ENCODE results near the gene PDZK1IP1.
"Not testable (repeated sequence)": the region's sequence is repeated elsewhere in the genome, so short reads cannot be mapped to it uniquely, and the experiment has no call there.

PDZK1IP1 gene

GRCh38 chr1:47179017-47179987, 10.5 kb downstream of the PDZK1IP1 start:
- H3K79me2 ChIP-seq (ENCODE audit: control insufficient read depth, insufficient read depth, low read length, unreplicated experiment), result no peaks in the 10 kb centered on the region
- peaks cover 3% of the 10 kb centered on the region; the same call in 1 of the 2 replicates for H3K27me3 ChIP-seq (ENCODE audit: insufficient read depth, low read length)
- H3K27ac ChIP-seq (ENCODE audit: low read depth, low read length), result no peak overlapping the region
- peak overlapping the region; percentile 79 for H3K4me3 ChIP-seq (ENCODE audit: low read depth, low read length)
- H3K36me3 ChIP-seq (ENCODE audit: insufficient read depth, low read length), result no peaks in the 10 kb centered on the region
- H3K4me1 ChIP-seq (ENCODE audit: control insufficient read depth, insufficient read depth, low read length, unreplicated experiment), result peaks cover 19% of the 10 kb centered on the region
- H2AFZ ChIP-seq (ENCODE audit: low read length, unreplicated experiment), result peak overlapping the region; percentile 86

- H3K27ac ChIP-seq (ENCODE audit: low read depth, low read length), result no peak overlapping the region
- H3K4me1 ChIP-seq (ENCODE audit: control insufficient read depth, insufficient read depth, low read length, unreplicated experiment), result peaks cover 19% of the 10 kb centered on the region
- H2AFZ ChIP-seq (ENCODE audit: low read length, unreplicated experiment), result peak overlapping the region; percentile 48
These were observed 11.2 kb downstream of the PDZK1IP1 start for GRCh38 chr1:47178654-47179016.

GRCh38 chr1:47178020-47178419, 11.8 kb downstream of the PDZK1IP1 start:
- Histone ChIP-seq H3K36me3 (ENCODE audit: insufficient read depth, low read length) (no peaks in the 10 kb centered on the region), H3K79me2 (ENCODE audit: control insufficient read depth, insufficient read depth, low read length, unreplicated experiment) (no peaks in the 10 kb centered on the region), H3K27me3 (ENCODE audit: insufficient read depth, low read length) (peaks cover 4% of the 10 kb centered on the region; the same call in 1 of the 2 replicates), H2AFZ (ENCODE audit: low read length, unreplicated experiment) (no peak overlapping the region), H3K4me3 (ENCODE audit: low read depth, low read length) (no peak overlapping the region), H3K4me1 (ENCODE audit: control insufficient read depth, insufficient read depth, low read length, unreplicated experiment) (peaks cover 19% of the 10 kb centered on the region), H3K27ac (ENCODE audit: low read depth, low read length) (no peak overlapping the region)

More at GRCh38 chr1:47178654-47179016, 11.2 kb downstream of the PDZK1IP1 start:
- Histone ChIP-seq H3K79me2 (ENCODE audit: control insufficient read depth, insufficient read depth, low read length, unreplicated experiment) (no peaks in the 10 kb centered on the region), H3K27me3 (ENCODE audit: insufficient read depth, low read length) (peaks cover 3% of the 10 kb centered on the region; the same call in 1 of the 2 replicates), H3K36me3 (ENCODE audit: insufficient read depth, low read length) (no peaks in the 10 kb centered on the region), H3K4me3 (ENCODE audit: low read depth, low read length) (peak overlapping the region; percentile 79)

GRCh38 chr1:47175227-47175934, 14.5 kb downstream of the PDZK1IP1 start:
- no peak overlapping the region for H2AFZ ChIP-seq (ENCODE audit: low read length, unreplicated experiment)

GRCh38 chr1:47174656-47175020, 15.2 kb downstream of the PDZK1IP1 start:
- peaks cover 3% of the 10 kb centered on the region for H3K4me1 ChIP-seq (ENCODE audit: control insufficient read depth, insufficient read depth, low read length, unreplicated experiment)
- no peaks in the 10 kb centered on the region for H3K79me2 ChIP-seq (ENCODE audit: control insufficient read depth, insufficient read depth, low read length, unreplicated experiment)
- peaks cover 14% of the 10 kb centered on the region; the same call in 1 of the 2 replicates for H3K27me3 ChIP-seq (ENCODE audit: insufficient read depth, low read length)
- no peak overlapping the region for H2AFZ ChIP-seq (ENCODE audit: low read length, unreplicated experiment)
- H3K36me3 ChIP-seq (ENCODE audit: insufficient read depth, low read length), result no peaks in the 10 kb centered on the region
- no peak overlapping the region for H3K4me3 ChIP-seq (ENCODE audit: low read depth, low read length)
- H3K27ac ChIP-seq (ENCODE audit: low read depth, low read length), result no peak overlapping the region

More at GRCh38 chr1:47175227-47175934, 14.5 kb downstream of the PDZK1IP1 start:
- no peak overlapping the region for H3K4me3 ChIP-seq (ENCODE audit: low read depth, low read length)
- no peaks in the 10 kb centered on the region for H3K79me2 ChIP-seq (ENCODE audit: control insufficient read depth, insufficient read depth, low read length, unreplicated experiment)
- no peaks in the 10 kb centered on the region for H3K36me3 ChIP-seq (ENCODE audit: insufficient read depth, low read length)
- peaks cover 14% of the 10 kb centered on the region; the same call in 1 of the 2 replicates for H3K27me3 ChIP-seq (ENCODE audit: insufficient read depth, low read length)
- H3K27ac ChIP-seq (ENCODE audit: low read depth, low read length), result no peak overlapping the region
- peaks cover 11% of the 10 kb centered on the region for H3K4me1 ChIP-seq (ENCODE audit: control insufficient read depth, insufficient read depth, low read length, unreplicated experiment)

DNA sequence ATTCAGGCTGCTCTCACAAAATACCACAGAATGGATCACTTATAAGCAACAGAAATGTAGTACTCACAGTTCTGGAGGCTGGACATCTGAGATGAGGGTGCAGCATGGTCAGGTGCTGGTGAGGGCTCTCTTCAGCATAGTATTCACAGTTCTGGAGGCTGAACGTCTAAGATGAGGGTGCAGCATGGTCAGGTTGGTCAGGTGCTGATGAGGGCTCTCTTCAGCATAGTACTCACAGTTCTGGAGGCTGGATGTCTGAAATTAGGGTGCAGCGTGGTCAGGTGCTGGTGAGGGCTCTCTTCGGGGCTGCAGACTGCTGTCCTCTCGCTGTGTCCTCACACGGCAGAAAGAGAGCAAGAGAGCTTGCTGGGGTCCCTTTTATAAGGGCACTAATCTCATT, 17.1 kb downstream of the PDZK1IP1 start:
- no peak overlapping the region for H2AFZ ChIP-seq (ENCODE audit: low read length, unreplicated experiment)
- H3K36me3 ChIP-seq (ENCODE audit: insufficient read depth, low read length), result no peaks in the 10 kb centered on the region
- H3K27ac ChIP-seq (ENCODE audit: low read depth, low read length), result no peak overlapping the region
- no peaks in the 10 kb centered on the region for H3K79me2 ChIP-seq (ENCODE audit: control insufficient read depth, insufficient read depth, low read length, unreplicated experiment)
- H3K27me3 ChIP-seq (ENCODE audit: insufficient read depth, low read length), result peaks cover 14% of the 10 kb centered on the region; the same call in 1 of the 2 replicates
- H3K4me3 ChIP-seq (ENCODE audit: low read depth, low read length), result no peak overlapping the region
- no peaks in the 10 kb centered on the region for H3K4me1 ChIP-seq (ENCODE audit: control insufficient read depth, insufficient read depth, low read length, unreplicated experiment)

DNA sequence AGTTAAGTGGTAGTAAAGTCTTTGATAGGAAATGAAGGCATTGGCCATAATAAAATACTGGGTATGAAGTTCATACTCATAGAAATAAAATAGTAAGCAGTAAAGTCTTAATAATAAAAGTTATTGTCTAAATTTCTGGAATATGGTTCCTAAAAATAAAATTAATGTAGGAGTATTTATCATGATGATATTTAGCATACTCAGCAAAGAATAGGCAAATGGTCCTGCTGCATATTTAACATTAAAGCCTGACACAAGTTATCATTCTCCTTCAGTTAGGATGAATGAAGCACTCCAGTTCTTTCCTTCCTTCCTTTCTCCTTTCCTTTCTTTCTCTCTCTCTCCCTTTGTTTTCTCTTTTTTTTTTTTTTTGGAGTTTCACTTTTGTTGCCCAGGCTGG, 25.3 kb downstream of the PDZK1IP1 start:
- H2AFZ ChIP-seq (ENCODE audit: low read length, unreplicated experiment), result no peak overlapping the region
- H3K27me3 ChIP-seq (ENCODE audit: insufficient read depth, low read length), result peaks cover 5% of the 10 kb centered on the region; the same call in 1 of the 2 replicates

DNA sequence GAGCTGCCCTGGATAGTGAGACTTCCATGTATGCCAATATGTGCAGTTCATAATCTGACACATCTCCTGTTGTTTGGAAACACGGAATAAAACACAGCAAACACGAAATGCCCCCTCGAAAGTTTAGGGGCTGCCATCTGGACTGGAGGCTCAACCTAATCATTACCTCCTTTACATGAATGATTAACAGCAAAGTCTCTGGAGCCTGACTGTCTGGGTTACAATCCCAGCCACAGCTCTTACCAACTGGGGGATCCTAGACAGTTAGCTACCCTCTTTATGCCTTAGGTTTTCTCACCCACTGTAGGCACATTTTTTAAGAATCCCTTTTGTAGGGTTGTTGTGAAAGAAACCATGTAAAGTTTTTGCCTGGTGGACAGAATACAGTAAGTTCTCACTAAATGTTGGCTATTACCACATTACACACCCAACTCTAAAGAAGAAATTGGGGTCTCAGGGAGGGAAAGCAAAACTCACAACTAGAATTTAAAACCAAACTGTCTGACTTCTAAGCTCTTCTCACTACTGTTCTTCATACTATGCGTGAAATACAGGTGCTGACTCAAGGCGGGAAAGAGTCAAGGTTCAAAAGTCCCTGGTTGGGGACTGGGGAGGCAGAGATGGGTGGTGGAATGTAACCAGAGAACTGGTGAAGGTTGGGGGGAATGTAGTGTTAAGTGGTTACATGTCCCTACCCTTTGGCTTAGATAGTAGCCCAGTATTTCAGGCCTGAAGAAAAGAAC, 28.4 kb downstream of the PDZK1IP1 start:
- Histone ChIP-seq H3K4me3 (ENCODE audit: low read depth, low read length) (no peak overlapping the region), H3K27ac (ENCODE audit: low read depth, low read length) (no peak overlapping the region), H3K27me3 (ENCODE audit: insufficient read depth, low read length) (peaks cover 5% of the 10 kb centered on the region; the same call in 1 of the 2 replicates), H3K4me1 (ENCODE audit: control insufficient read depth, insufficient read depth, low read length, unreplicated experiment) (no peaks in the 10 kb centered on the region), H3K79me2 (ENCODE audit: control insufficient read depth, insufficient read depth, low read length, unreplicated experiment) (no peaks in the 10 kb centered on the region), H3K36me3 (ENCODE audit: insufficient read depth, low read length) (no peaks in the 10 kb centered on the region), H2AFZ (ENCODE audit: low read length, unreplicated experiment) (no peak overlapping the region)

More for the DNA sequence above, 25.3 kb downstream of the PDZK1IP1 start:
- no peaks in the 10 kb centered on the region for H3K4me1 ChIP-seq (ENCODE audit: control insufficient read depth, insufficient read depth, low read length, unreplicated experiment)
- H3K4me3 ChIP-seq (ENCODE audit: low read depth, low read length), result no peak overlapping the region
- no peaks in the 10 kb centered on the region for H3K36me3 ChIP-seq (ENCODE audit: insufficient read depth, low read length)
- H3K27ac ChIP-seq (ENCODE audit: low read depth, low read length), result no peak overlapping the region
- no peaks in the 10 kb centered on the region for H3K79me2 ChIP-seq (ENCODE audit: control insufficient read depth, insufficient read depth, low read length, unreplicated experiment)

DNA sequence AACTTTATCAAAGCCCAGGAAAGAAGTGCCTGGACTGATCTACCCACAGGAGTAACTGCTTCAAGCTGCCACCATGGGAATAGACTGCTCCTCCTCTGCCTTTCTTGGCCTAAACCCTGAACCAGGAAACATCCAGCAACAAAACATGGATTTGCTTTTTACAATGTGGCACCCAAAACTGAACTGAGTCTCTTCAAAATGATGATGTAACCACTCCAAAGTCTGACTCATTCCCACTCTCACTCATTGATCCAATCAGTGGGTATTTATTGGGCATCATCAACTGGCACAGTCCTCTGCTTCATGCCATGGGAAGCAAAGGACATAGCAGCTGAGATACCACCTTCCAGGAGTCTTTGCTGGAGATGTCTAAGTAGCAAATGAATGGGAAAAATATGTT, 29.1 kb downstream of the PDZK1IP1 start:
- Histone ChIP-seq H2AFZ (ENCODE audit: low read length, unreplicated experiment) (no peak overlapping the region), H3K4me1 (ENCODE audit: control insufficient read depth, insufficient read depth, low read length, unreplicated experiment) (no peaks in the 10 kb centered on the region), H3K36me3 (ENCODE audit: insufficient read depth, low read length) (no peaks in the 10 kb centered on the region), H3K27me3 (ENCODE audit: insufficient read depth, low read length) (peaks cover 5% of the 10 kb centered on the region; the same call in 1 of the 2 replicates), H3K27ac (ENCODE audit: low read depth, low read length) (no peak overlapping the region), H3K79me2 (ENCODE audit: control insufficient read depth, insufficient read depth, low read length, unreplicated experiment) (no peaks in the 10 kb centered on the region), H3K4me3 (ENCODE audit: low read depth, low read length) (no peak overlapping the region)

DNA sequence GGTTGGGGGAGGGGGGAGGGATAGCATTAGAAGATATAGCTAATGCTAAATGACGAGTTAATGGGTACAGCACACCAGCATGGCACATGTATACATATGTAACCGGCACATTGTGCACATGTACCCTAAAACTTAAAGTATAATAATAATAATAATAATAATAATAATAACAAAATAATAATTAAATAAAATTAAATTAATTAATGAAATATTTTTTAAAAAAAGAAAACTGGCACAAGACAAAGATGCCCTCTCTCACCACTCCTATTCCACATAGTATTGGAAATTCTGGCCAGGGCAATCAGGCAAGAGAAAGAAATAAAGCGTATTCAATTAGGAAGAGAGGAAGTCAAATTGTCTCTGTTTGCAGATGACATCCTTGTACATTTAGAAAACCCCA, 31.9 kb downstream of the PDZK1IP1 start:
- not testable (repeated sequence) for H3K4me1 ChIP-seq (ENCODE audit: control insufficient read depth, insufficient read depth, low read length, unreplicated experiment); H3K36me3 ChIP-seq (ENCODE audit: insufficient read depth, low read length); H2AFZ ChIP-seq (ENCODE audit: low read length, unreplicated experiment); H3K79me2 ChIP-seq (ENCODE audit: control insufficient read depth, insufficient read depth, low read length, unreplicated experiment); H3K27me3 ChIP-seq (ENCODE audit: insufficient read depth, low read length); H3K27ac ChIP-seq (ENCODE audit: low read depth, low read length); H3K4me3 ChIP-seq (ENCODE audit: low read depth, low read length)
